ENCODE results near the gene TIMM21. TPM values are rescaled to one million over a fixed set of nuclear protein-coding genes. Genes with fewer than 3 reads are reported as not detected.
A peak's percentile ranks its signal among the peaks of the same experiment; 100 is the strongest.

The TIMM21 gene
- polyA plus RNA-seq, 1 experiment = 21.2 TPM

DNA sequence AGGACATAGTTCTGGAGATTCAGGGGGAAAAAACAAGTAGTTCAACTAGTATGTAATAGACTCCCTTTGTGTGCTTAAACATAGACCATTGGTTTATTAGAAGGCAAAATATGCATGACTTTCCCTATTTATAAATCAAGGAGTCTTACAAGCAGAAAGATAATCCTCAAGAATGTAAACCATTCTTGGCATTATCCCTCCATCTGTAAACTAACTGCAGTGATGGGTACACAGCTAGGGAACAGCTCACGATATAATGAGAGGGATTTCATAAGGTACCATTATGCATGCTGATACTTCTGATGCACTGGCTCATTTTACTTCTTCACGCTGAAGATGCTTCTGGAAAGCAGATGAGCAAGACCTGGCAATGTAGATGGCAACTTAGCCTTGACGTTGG, 1.6 kb upstream of the TIMM21 start:
- TF ChIP-seq, protein P1, sequence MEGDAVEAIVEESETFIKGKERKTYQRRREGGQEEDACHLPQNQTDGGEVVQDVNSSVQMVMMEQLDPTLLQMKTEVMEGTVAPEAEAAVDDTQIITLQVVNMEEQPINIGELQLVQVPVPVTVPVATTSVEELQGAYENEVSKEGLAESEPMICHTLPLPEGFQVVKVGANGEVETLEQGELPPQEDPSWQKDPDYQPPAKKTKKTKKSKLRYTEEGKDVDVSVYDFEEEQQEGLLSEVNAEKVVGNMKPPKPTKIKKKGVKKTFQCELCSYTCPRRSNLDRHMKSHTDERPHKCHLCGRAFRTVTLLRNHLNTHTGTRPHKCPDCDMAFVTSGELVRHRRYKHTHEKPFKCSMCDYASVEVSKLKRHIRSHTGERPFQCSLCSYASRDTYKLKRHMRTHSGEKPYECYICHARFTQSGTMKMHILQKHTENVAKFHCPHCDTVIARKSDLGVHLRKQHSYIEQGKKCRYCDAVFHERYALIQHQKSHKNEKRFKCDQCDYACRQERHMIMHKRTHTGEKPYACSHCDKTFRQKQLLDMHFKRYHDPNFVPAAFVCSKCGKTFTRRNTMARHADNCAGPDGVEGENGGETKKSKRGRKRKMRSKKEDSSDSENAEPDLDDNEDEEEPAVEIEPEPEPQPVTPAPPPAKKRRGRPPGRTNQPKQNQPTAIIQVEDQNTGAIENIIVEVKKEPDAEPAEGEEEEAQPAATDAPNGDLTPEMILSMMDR (IDR thresholded peaks at IDR 0.05; ENCODE audit: insufficient read depth, low read depth, low read length) = no peak
- ChIA-PET POLR2A (no interaction called here), CTCF (no interaction called here)

DNA sequence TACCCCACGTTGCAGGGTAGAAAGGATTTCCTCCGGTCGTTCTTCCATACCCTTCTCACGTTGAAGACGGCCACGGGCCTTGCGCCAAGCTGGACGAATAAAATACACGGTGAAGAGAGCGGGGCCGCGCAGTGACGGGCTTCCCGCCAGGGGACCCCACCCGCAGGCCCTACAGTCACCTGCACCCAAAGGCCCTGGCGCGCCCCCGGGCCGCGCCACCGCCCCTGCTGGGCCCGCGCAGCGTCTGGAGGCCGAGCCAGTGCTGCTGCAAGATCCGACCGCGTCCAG, 888 bp upstream of the TIMM21 start:
- no peak for DNase-seq (ENCODE audit: low read depth)
- Histone ChIP-seq H3K4me3 (ENCODE audit: low read depth, low read length) (peak overlapping the region; percentile 85), H3K36me3 (ENCODE audit: control insufficient read depth, insufficient read depth, low read length) (no peaks in the 10 kb centered on the region), H3K27me3 (ENCODE audit: control insufficient read depth, insufficient read depth, low read length) (no peaks in the 10 kb centered on the region)
- ChIA-PET POLR2A (no interaction called here), CTCF (no interaction called here)
- TF ChIP-seq, protein P1 (IDR thresholded peaks at IDR 0.05; ENCODE audit: insufficient read depth, low read depth, low read length) = no peak

More for the DNA sequence above, 1.6 kb upstream of the TIMM21 start:
- peak; percentile 29 for DNase-seq (ENCODE audit: low read depth)
- H3K36me3 ChIP-seq (ENCODE audit: control insufficient read depth, insufficient read depth, low read length) = no peaks in the 10 kb centered on the region
- H3K4me3 ChIP-seq (ENCODE audit: low read depth, low read length) = no peak overlapping the region; the same call in 1 of the 2 replicates
- H3K27me3 ChIP-seq (ENCODE audit: control insufficient read depth, insufficient read depth, low read length) = no peaks in the 10 kb centered on the region

DNA sequence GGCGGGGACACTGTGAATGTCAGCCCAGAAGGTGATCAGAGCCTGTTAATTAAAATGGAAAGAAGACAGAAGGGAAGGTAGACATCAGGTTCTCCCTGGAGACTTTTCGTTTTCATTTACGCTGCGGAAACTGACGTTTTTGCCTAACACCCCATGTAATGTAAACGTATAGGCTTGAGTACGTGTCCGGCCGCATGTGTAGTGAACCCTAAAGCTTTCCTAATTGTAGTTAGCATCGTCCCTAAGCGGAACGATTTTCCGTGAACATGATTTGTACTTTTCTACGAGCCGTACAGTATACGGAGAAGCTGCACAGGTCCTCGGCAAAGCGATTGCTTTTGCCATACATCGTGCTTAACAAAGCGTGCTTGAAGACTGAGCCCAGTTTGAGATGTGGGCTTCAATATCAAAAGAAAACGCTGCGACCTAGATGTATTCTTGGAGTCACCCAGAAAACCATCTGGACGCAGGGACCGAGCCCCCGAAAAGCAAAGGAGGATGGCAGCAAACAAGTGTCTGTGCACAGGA, 284 bp downstream of the TIMM21 start:
- POLR2A ChIA-PET = no interaction called here
- H3K36me3 ChIP-seq (ENCODE audit: control insufficient read depth, insufficient read depth, low read length) = no peaks in the 10 kb centered on the region
- TF ChIP-seq, protein P1 (IDR thresholded peaks at IDR 0.05; ENCODE audit: insufficient read depth, low read depth, low read length) = no peak
- H3K4me3 ChIP-seq (ENCODE audit: low read depth, low read length) = peak overlapping the region; percentile 85
- CTCF ChIA-PET = interaction anchor here (0.6 kb wide), 1 partner anchor 292 kb away, joined by 3 read pairs; no protein-coding TSS in a partner anchor
- no peak for DNase-seq (ENCODE audit: low read depth)
- no peaks in the 10 kb centered on the region for H3K27me3 ChIP-seq (ENCODE audit: control insufficient read depth, insufficient read depth, low read length)

DNA sequence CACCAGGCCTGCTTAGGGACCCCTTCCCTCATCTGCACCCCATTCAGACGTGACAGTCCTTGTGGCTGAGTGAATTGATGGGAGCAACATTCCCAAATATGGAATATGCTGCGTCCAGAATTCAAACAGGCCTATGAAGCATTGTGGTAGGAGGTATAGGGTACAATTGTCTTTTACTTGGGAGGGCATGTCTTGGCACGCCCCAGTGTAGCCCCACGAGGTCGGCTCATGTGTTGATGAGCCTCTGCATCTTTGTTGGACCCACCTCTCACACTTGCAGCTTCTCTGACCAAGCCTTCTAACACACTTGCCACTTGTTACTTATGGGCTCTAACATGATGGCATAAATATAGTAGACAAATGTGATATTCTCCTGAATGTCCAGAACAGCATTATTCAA, 1.6 kb downstream of the TIMM21 start:
- DNase-seq (ENCODE audit: low read depth) = no peak
- Histone ChIP-seq H3K27me3 (ENCODE audit: control insufficient read depth, insufficient read depth, low read length) (no peaks in the 10 kb centered on the region), H3K36me3 (ENCODE audit: control insufficient read depth, insufficient read depth, low read length) (peaks cover 1% of the 10 kb centered on the region; the same call in 1 of the 2 replicates), H3K4me3 (ENCODE audit: low read depth, low read length) (no peak overlapping the region)
- CTCF ChIA-PET = no interaction called here
- POLR2A ChIA-PET = no interaction called here
- TF ChIP-seq, protein P1 (IDR thresholded peaks at IDR 0.05; ENCODE audit: insufficient read depth, low read depth, low read length) = no peak

DNA sequence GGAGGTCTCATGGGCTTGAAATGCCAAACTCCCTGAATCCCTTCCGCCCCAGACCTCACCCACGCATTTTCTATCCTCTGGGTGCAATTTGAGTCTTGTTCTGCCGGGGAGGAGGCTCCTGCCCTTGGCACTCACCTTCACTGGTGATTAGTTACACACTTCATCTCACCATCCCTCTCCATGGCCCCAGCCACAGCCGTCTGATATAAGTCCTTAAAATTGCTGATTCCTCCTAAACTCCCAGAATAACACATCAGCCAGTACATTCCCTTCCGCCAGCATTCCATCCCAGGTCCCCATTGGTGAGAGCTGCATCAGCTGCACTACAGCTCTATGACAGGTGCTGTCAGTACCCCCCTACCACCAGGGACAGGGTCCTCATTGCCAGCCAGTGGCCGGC, 3.9 kb downstream of the TIMM21 start:
- H3K4me3 ChIP-seq (ENCODE audit: low read depth, low read length) = no peak overlapping the region
- TF ChIP-seq, protein P1 (IDR thresholded peaks at IDR 0.05; ENCODE audit: insufficient read depth, low read depth, low read length) = no peak
- DNase-seq (ENCODE audit: low read depth) = no peak
- no peaks in the 10 kb centered on the region for H3K27me3 ChIP-seq (ENCODE audit: control insufficient read depth, insufficient read depth, low read length)
- peaks cover 1% of the 10 kb centered on the region; the same call in 1 of the 2 replicates for H3K36me3 ChIP-seq (ENCODE audit: control insufficient read depth, insufficient read depth, low read length)
- ChIA-PET CTCF (interaction anchor here (1.0 kb wide), 1 partner anchor 12 kb away, joined by 5 read pairs; no protein-coding TSS in a partner anchor), POLR2A (interaction anchor here (0.6 kb wide), 1 partner anchor 257 kb away, joined by 7 read pairs; no protein-coding TSS in a partner anchor)

Data from BJ (cell line).